Measurements from ENCODE around the gene PIP4K2A. TPM values are rescaled to one million over a fixed set of nuclear protein-coding genes. Genes with fewer than 3 reads are reported as not detected.

PIP4K2A gene
- total and polyA plus RNA-seq, 9 donors = 4.3 to 85.6 (median 18.4) TPM

GRCh38 chr10:22599048-22599561, 115.3 kb downstream of the PIP4K2A start:
- 40 to 45% (median 43%) methylated on average over 4 of the region's 4 CpGs for WGBS, 3 donors
- no peaks in the 10 kb centered on the region for H3K4me1 ChIP-seq (ENCODE audit: insufficient read depth)
- DNase-seq = no peak
- TF ChIP-seq POLR2A (IDR thresholded peaks at IDR 0.05) = no peak
- no peak for TF ChIP-seq EP300 (IDR thresholded peaks at IDR 0.05)
- no peak for TF ChIP-seq CTCF (IDR thresholded peaks at IDR 0.05)
- H3K27me3 ChIP-seq = no peaks in the 10 kb centered on the region
- H3K4me3 ChIP-seq = no peak overlapping the region
- H3K9me3 ChIP-seq = no peaks in the 10 kb centered on the region
- no peak overlapping the region for H3K27ac ChIP-seq
- intact Hi-C loops (cut with DNase I) = loop anchor here in 1 of 4 donors (10.0 kb wide), 1 partner anchor 116 kb away; the partner anchor contains the start of gene PIP4K2A
- no peaks in the 10 kb centered on the region for H3K36me3 ChIP-seq

GRCh38 chr10:22598478-22598877, 115.9 kb downstream of the PIP4K2A start:
- Histone ChIP-seq H3K27ac (no peak overlapping the region), H3K9me3 (no peaks in the 10 kb centered on the region), H3K4me3 (no peak overlapping the region), H3K4me1 (ENCODE audit: insufficient read depth) (no peaks in the 10 kb centered on the region), H3K36me3 (no peaks in the 10 kb centered on the region), H3K27me3 (no peaks in the 10 kb centered on the region)
- DNase-seq = no peak
- WGBS, 3 donors = 86 to 91% (median 91%) methylated on average over 3 of the region's 3 CpGs
- TF ChIP-seq EP300 (IDR thresholded peaks at IDR 0.05) (no peak), POLR2A (IDR thresholded peaks at IDR 0.05) (no peak), CTCF (IDR thresholded peaks at IDR 0.05) (no peak)
- intact Hi-C loops (cut with DNase I) = loop anchor here in 1 of 4 donors (10.0 kb wide), 1 partner anchor 116 kb away; the partner anchor contains the start of gene PIP4K2A

DNA sequence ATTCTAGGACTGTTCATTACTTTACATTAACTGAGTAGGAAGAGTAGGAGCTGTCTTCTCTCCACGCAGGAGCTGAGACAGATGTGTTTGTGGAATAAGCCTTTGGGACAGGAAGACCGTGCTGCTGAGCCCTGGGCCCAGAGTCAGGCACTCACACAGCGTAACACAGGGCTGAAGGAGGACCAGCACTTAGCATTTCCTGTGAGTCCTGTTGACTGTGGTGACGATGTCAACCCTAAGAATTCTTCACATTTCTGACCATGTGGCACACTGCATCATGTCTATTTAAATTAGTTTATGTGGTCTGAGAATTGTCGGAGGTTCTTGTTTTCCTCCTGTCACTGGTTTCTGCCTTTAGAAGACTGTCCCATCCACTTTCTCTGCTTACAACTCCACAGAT, 117.2 kb downstream of the PIP4K2A start:
- 88 to 89% (median 88%) methylated on average over 5 of the region's 5 CpGs for WGBS, 3 donors
- Histone ChIP-seq H3K27me3 (no peaks in the 10 kb centered on the region), H3K27ac (no peak overlapping the region)

DNA sequence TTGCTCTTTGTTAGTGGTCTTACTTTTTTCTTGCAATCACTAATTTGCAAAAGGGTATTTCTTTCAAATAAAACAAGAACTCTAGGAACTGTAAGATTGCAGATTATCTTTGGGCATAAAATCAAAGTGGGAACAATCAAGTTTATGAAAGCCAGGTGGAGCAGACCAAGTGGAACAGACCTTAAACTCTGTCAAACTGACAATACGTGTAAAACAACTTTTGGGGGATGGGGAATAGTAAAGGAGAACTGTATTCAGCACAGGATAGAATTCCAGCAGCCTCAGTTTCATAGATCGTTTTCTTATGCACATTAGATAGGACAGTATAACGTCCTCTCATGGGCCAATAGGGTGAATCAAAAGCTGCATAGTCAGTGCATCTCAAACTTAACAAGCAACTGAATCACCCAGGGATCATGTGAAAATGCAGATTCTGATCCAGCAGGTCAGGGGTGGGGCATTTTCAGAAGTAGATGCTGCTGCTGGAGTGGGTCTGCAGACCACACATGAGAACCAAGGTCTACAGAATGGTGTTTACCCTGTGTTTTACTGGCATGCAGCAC, 120.7 kb downstream of the PIP4K2A start:
- no peaks in the 10 kb centered on the region for H3K4me1 ChIP-seq (ENCODE audit: insufficient read depth)
- WGBS, 3 donors = 70 to 79% (median 70%) methylated on average over 3 of the region's 3 CpGs
- DNase-seq = no peak
- H3K27me3 ChIP-seq = no peaks in the 10 kb centered on the region
- no peak overlapping the region for H3K27ac ChIP-seq
- TF ChIP-seq EP300 (IDR thresholded peaks at IDR 0.05) = no peak
- TF ChIP-seq CTCF (IDR thresholded peaks at IDR 0.05) = no peak
- TF ChIP-seq POLR2A (IDR thresholded peaks at IDR 0.05) = no peak
- no peaks in the 10 kb centered on the region for H3K36me3 ChIP-seq
- intact Hi-C loops (cut with DNase I) = loop anchor here in 1 of 4 donors (10.0 kb wide), 1 partner anchor 121 kb away; the partner anchor contains the start of gene PIP4K2A
- H3K9me3 ChIP-seq = no peaks in the 10 kb centered on the region
- no peak overlapping the region for H3K4me3 ChIP-seq

More for the DNA sequence above, 117.2 kb downstream of the PIP4K2A start:
- H3K36me3 ChIP-seq = no peaks in the 10 kb centered on the region
- TF ChIP-seq EP300 (IDR thresholded peaks at IDR 0.05) = no peak
- no peak for TF ChIP-seq POLR2A (IDR thresholded peaks at IDR 0.05)
- TF ChIP-seq CTCF (IDR thresholded peaks at IDR 0.05) = no peak
- H3K4me1 ChIP-seq (ENCODE audit: insufficient read depth) = no peaks in the 10 kb centered on the region
- no peak for DNase-seq
- intact Hi-C loops (cut with DNase I) = loop anchor here in 1 of 4 donors (10.0 kb wide), 1 partner anchor 118 kb away; the partner anchor contains the start of gene PIP4K2A
- no peaks in the 10 kb centered on the region for H3K9me3 ChIP-seq
- no peak overlapping the region for H3K4me3 ChIP-seq
